H9 (cell line): ENCODE results near the gene ZNF735. TPM values are rescaled to one million over a fixed set of nuclear protein-coding genes. Genes with fewer than 3 reads are reported as not detected.
A peak's percentile ranks its signal among the peaks of the same experiment; 100 is the strongest.

Experiments used
- DNase-seq: peaks from one replicate; pipeline ENCODE4 v3.0.0-alpha.2; 2017
- H2AFZ ChIP-seq: one replicate; pipeline ENCODE4 v1.6.1; 2013; ENCODE audit warnings: mild to moderate bottlenecking, low read length, control low read depth, moderate library complexity
- H2AK5ac ChIP-seq: 2 replicates; pipeline ENCODE4 v1.6.1; 2013; ENCODE audit warnings: low read length, control low read depth, mixed read lengths; ENCODE audit not compliant: insufficient read length
- H2BK120ac ChIP-seq: one replicate; pipeline ENCODE4 v1.6.1; 2013; ENCODE audit warnings: low read depth, mild to moderate bottlenecking, low read length, control low read depth, inconsistent platforms; ENCODE audit not compliant: poor library complexity, severe bottlenecking
- H2BK12ac ChIP-seq: 2 replicates; pipeline ENCODE4 v1.6.1; 2013; ENCODE audit warnings: low read length, control low read depth, mixed read lengths, low read depth; ENCODE audit not compliant: insufficient read length
- H2BK15ac ChIP-seq: 2 replicates; pipeline ENCODE4 v1.6.1; 2013; ENCODE audit warnings: low read depth, low read length, control low read depth
- H2BK20ac ChIP-seq: one replicate; pipeline ENCODE4 v1.6.1; 2013; ENCODE audit warnings: low read depth, mild to moderate bottlenecking, low read length, control low read depth, inconsistent platforms; ENCODE audit not compliant: poor library complexity, severe bottlenecking
- H2BK5ac ChIP-seq: 2 replicates; pipeline ENCODE4 v1.6.1; 2013; ENCODE audit warnings: low read length, control low read depth, mixed read lengths; ENCODE audit not compliant: insufficient read length
- H3K14ac ChIP-seq: 2 replicates; pipeline ENCODE4 v1.6.1; 2013; ENCODE audit warnings: low read length, control low read depth; ENCODE audit not compliant: insufficient read depth
- H3K18ac ChIP-seq: 2 replicates; pipeline ENCODE4 v1.6.1; 2013; ENCODE audit warnings: low read depth, mild to moderate bottlenecking, mixed read lengths, low read length, control low read depth; ENCODE audit not compliant: insufficient read length
- H3K23ac ChIP-seq: 2 replicates; pipeline ENCODE4 v1.6.1; 2013; ENCODE audit warnings: low read length, control low read depth, mixed read lengths, low read depth; ENCODE audit not compliant: insufficient read length
- H3K23me2 ChIP-seq: 2 replicates; pipeline ENCODE4 v1.6.1; 2013; ENCODE audit warnings: low read depth, mild to moderate bottlenecking, mixed read lengths, low read length, control low read depth; ENCODE audit not compliant: insufficient read length, poor library complexity, severe bottlenecking
- H3K27ac ChIP-seq: 2 replicates; pipeline ENCODE4 v1.5.1; 2013; ENCODE audit warnings: low read length, control low read depth, mixed read lengths, low read depth; ENCODE audit not compliant: insufficient read length
- H3K27me3 ChIP-seq: 2 replicates; pipeline ENCODE4 v1.6.1; 2013; ENCODE audit warnings: low read length, control low read depth, inconsistent platforms; ENCODE audit not compliant: insufficient read depth
- H3K4ac ChIP-seq: 2 replicates; pipeline ENCODE4 v1.6.1; 2013; ENCODE audit warnings: low read depth, mild to moderate bottlenecking, control low read depth, inconsistent platforms, low read length, moderate library complexity
- H3K4me1 ChIP-seq: 2 replicates; pipeline ENCODE4 v1.6.1; 2013; ENCODE audit warnings: low read length, control low read depth, inconsistent platforms; ENCODE audit not compliant: insufficient read depth
- H3K4me2 ChIP-seq: 2 replicates; pipeline ENCODE4 v1.6.1; 2013; ENCODE audit warnings: low read length, control low read depth, mixed read lengths; ENCODE audit not compliant: insufficient read length, insufficient read depth
- H3K56ac ChIP-seq: 2 replicates; pipeline ENCODE4 v1.6.1; 2013; ENCODE audit warnings: low read depth, mild to moderate bottlenecking, mixed read lengths, low read length, control low read depth; ENCODE audit not compliant: insufficient read length
- H3K79me1 ChIP-seq: 2 replicates; pipeline ENCODE4 v1.6.1; 2013; ENCODE audit warnings: low read depth, mild to moderate bottlenecking, moderate library complexity, low read length, control low read depth, inconsistent platforms; ENCODE audit not compliant: insufficient read depth, poor library complexity, severe bottlenecking
- H3K79me2 ChIP-seq: 2 replicates; pipeline ENCODE4 v1.6.1; 2013; ENCODE audit warnings: low read length, control low read depth, inconsistent platforms; ENCODE audit not compliant: insufficient read depth
- H3K9ac ChIP-seq: 2 replicates; pipeline ENCODE4 v1.6.1; 2013; ENCODE audit warnings: low read length, control low read depth, mixed read lengths; ENCODE audit not compliant: insufficient read length; ENCODE audit errors: extremely low read depth
- H3K9me3 ChIP-seq: one replicate; pipeline ENCODE4 v1.6.1; 2013; ENCODE audit warnings: low read depth, low read length, inconsistent platforms; ENCODE audit not compliant: control insufficient read depth
- H3T11ph ChIP-seq: one replicate; pipeline ENCODE4 v1.6.1; 2013; ENCODE audit warnings: mild to moderate bottlenecking, low read length, control low read depth, inconsistent platforms
- H4K20me1 ChIP-seq: one replicate; pipeline ENCODE4 v1.6.1; 2013; ENCODE audit not compliant: control insufficient read depth, insufficient read length, insufficient read depth
- H4K5ac ChIP-seq: 2 replicates; pipeline ENCODE4 v1.6.1; 2013; ENCODE audit warnings: low read depth, mild to moderate bottlenecking, mixed read lengths, low read length, control low read depth; ENCODE audit not compliant: insufficient read length
- H4K8ac ChIP-seq: replicated peaks from 2 replicates; pipeline ENCODE4 v1.6.1; 2013; ENCODE audit warnings: low read length, control low read depth, mixed read lengths, low read depth; ENCODE audit not compliant: insufficient read length
- H4K91ac ChIP-seq: 2 replicates; pipeline ENCODE4 v1.6.1; 2013; ENCODE audit warnings: low read depth, mild to moderate bottlenecking, moderate library complexity, mixed read lengths, low read length, control low read depth; ENCODE audit not compliant: insufficient read length
- H3K27ac Mint-ChIP-seq, 3 experiments: 2 replicates in 2 of 3; 3 replicates in 1 of 3; pipeline ENCODE4 v1.8.0; 2020 to 2021; ENCODE audit warnings: mixed read lengths in 3 of 3, mild to moderate bottlenecking in 1 of 3, moderate library complexity in 1 of 3
- H3K27me3 Mint-ChIP-seq: 2 replicates; pipeline ENCODE4 v1.8.0; 2021; ENCODE audit warnings: low read depth, mild to moderate bottlenecking, moderate library complexity, mixed read lengths
- H3K36me3 Mint-ChIP-seq, 3 experiments: 2 replicates in 2 of 3; 3 replicates in 1 of 3; pipeline ENCODE4 v1.8.0; 2020 to 2021; ENCODE audit warnings: low read depth in 3 of 3, mixed read lengths in 3 of 3; ENCODE audit not compliant: insufficient read depth in 1 of 3
- H3K4me1 Mint-ChIP-seq, 2 experiments: 2 replicates each; pipeline ENCODE4 v1.8.0; 2020; ENCODE audit warnings: mixed read lengths in 2 of 2
- H3K4me3 Mint-ChIP-seq, 2 experiments: 2 replicates in 1 of 2; 3 replicates in 1 of 2; pipeline ENCODE4 v1.8.0; 2020 to 2021; ENCODE audit warnings: mild to moderate bottlenecking in 2 of 2, mixed read lengths in 2 of 2, moderate library complexity in 1 of 2
- H3K9me3 Mint-ChIP-seq, 2 experiments: 2 replicates in 1 of 2; 3 replicates in 1 of 2; pipeline ENCODE4 v1.8.0; 2020; ENCODE audit warnings: mild to moderate bottlenecking in 2 of 2, mixed read lengths in 2 of 2, moderate library complexity in 1 of 2
- CTCF ChIP-seq: fragments of 200-600 bp; sonication (generic); conservative IDR thresholded peaks from 3 replicates; pipeline ENCODE4 v1.8.0; 2021; ENCODE audit warnings: antibody characterized with exemption, mild to moderate bottlenecking
- WGBS: extraction: QIAGEN DNeasy Blood & Tissue Kit; methylation state at CpG from one replicate; pipeline ENCODE4 v1.1.7; 2013; ENCODE audit warnings: missing lambda C conversion rate, low lambda C conversion rate, mixed read lengths; ENCODE audit not compliant: insufficient read length; ENCODE audit errors: extremely low coverage; 5-methylcytosine and 5-hydroxymethylcytosine counted together
- total RNA-seq: library from RNA; stranded (reverse); gene quantifications from 2 replicates; pipeline ENCODE4 v1.2.1, GENCODE V29; 2021

ZNF735 gene
- total RNA-seq, 1 experiment from 2014 or later = not detected

GRCh38 chr7:64180989-64181388 lies 26.0 kb upstream of the ZNF735 start:
- no peak overlapping the region for H4K8ac ChIP-seq
- H3K4me2 ChIP-seq = no peak overlapping the region
- H2BK20ac ChIP-seq = no peak overlapping the region
- no peak overlapping the region for H2BK15ac ChIP-seq
- Mint-ChIP-seq H3K9me3 (peaks cover 71 to 90% of the 10 kb centered on the region in 2 experiments), H3K4me3 (no peak overlapping the region), H3K27me3 (peaks cover 2% of the 10 kb centered on the region), H3K4me1 (no peaks in the 10 kb centered on the region), H3K36me3 (peaks cover 8 to 16% (median 12%) of the 10 kb centered on the region in 3 experiments; a peak in 6 of 7 replicates), H3K27ac (no peak overlapping the region)
- H3K9ac ChIP-seq = no peak overlapping the region
- H3K18ac ChIP-seq = no peak overlapping the region
- H3T11ph ChIP-seq = no peak overlapping the region
- H3K27me3 ChIP-seq = no peaks in the 10 kb centered on the region
- no peaks in the 10 kb centered on the region for H3K23me2 ChIP-seq
- H4K20me1 ChIP-seq = no peaks in the 10 kb centered on the region
- H3K79me1 ChIP-seq = no peaks in the 10 kb centered on the region
- no peaks in the 10 kb centered on the region for H3K4me1 ChIP-seq
- no peak overlapping the region for H2AFZ ChIP-seq
- H3K56ac ChIP-seq = no peak overlapping the region
- no peak overlapping the region for H3K4ac ChIP-seq
- WGBS = no CpG with 5 or more reads among the region's 4 CpGs
- TF ChIP-seq CTCF = peak; percentile 37; the same call in 1 of the 3 replicates
- H3K79me2 ChIP-seq = no peaks in the 10 kb centered on the region
- DNase-seq = no peak
- H4K91ac ChIP-seq = no peak overlapping the region
- no peak overlapping the region for H4K5ac ChIP-seq
- no peak overlapping the region for H3K23ac ChIP-seq
- no peak overlapping the region for H2BK12ac ChIP-seq
- peaks cover 47% of the 10 kb centered on the region for H3K9me3 ChIP-seq
- H2BK5ac ChIP-seq = no peak overlapping the region
- H2AK5ac ChIP-seq = no peak overlapping the region
- H2BK120ac ChIP-seq = no peak overlapping the region
- H3K14ac ChIP-seq = no peak overlapping the region
- no peak overlapping the region for H3K27ac ChIP-seq
